Stimulated activated effector memory CD8-positive, alpha-beta T cell treated with anti-CD3 and anti-CD28 coated beads, Interleukin-12 subunit alpha, Interleukin-12 subunit beta, amount 100 ng/mL, for 72 hours (primary cell): Measurements from ENCODE around the gene INTS2.
"Not testable (repeated sequence)": the region's sequence is repeated elsewhere in the genome, so short reads cannot be mapped to it uniquely, and the experiment has no call there.

ENCODE experiments used
- ATAC-seq: fragments of 150-1000 bp; cut with Tn5 transposase; 2 replicates; pipeline ENCODE4 v1.10.0; 2021
- DNase-seq, 2 donors: peaks; one replicate each; pipeline ENCODE4 v3.0.0; 2021 to 2022; ENCODE audit warnings: low spot score in 2 of 2
- H3K27ac Mint-ChIP-seq: one replicate; pipeline ENCODE4 v1.8.0; 2022; ENCODE audit warnings: mild to moderate bottlenecking, mixed read lengths
- H3K36me3 Mint-ChIP-seq: one replicate; pipeline ENCODE4 v1.8.0; 2022; ENCODE audit warnings: mild to moderate bottlenecking, mixed read lengths
- H3K4me1 Mint-ChIP-seq: one replicate; pipeline ENCODE4 v1.8.0; 2022; ENCODE audit warnings: mixed read lengths
- H3K4me3 Mint-ChIP-seq: one replicate; pipeline ENCODE4 v1.8.0; 2022; ENCODE audit warnings: mild to moderate bottlenecking, mixed read lengths
- H3K9me3 Mint-ChIP-seq: one replicate; pipeline ENCODE4 v1.8.0; 2022; ENCODE audit warnings: mixed read lengths

Gene INTS2

GRCh38 chr17:61826866-61827265, 100.9 kb downstream of the INTS2 start:
- not testable (repeated sequence) for H3K9me3 Mint-ChIP-seq, H3K4me3 Mint-ChIP-seq, ATAC-seq, H3K4me1 Mint-ChIP-seq, DNase-seq, H3K36me3 Mint-ChIP-seq, H3K27ac Mint-ChIP-seq

- not testable (repeated sequence) for H3K36me3 Mint-ChIP-seq
Measured at GRCh38 chr17:61826198-61826597, 101.6 kb downstream of the INTS2 start.

GRCh38 chr17:61825448-61826137, 102.2 kb downstream of the INTS2 start:
- Mint-ChIP-seq H3K36me3 (no peaks in the 10 kb centered on the region), H3K27ac (no peak overlapping the region), H3K9me3 (no peaks in the 10 kb centered on the region), H3K4me1 (peaks cover 6% of the 10 kb centered on the region), H3K4me3 (no peak overlapping the region)
- ATAC-seq, result no peak
- DNase-seq, result no peak

More at GRCh38 chr17:61826198-61826597, 101.6 kb downstream of the INTS2 start:
- DNase-seq, H3K4me3 Mint-ChIP-seq, H3K9me3 Mint-ChIP-seq, ATAC-seq, H3K4me1 Mint-ChIP-seq, H3K27ac Mint-ChIP-seq: not testable (repeated sequence)

- Mint-ChIP-seq H3K4me3 (no peak overlapping the region), H3K27ac (no peak overlapping the region), H3K9me3 (no peaks in the 10 kb centered on the region), H3K4me1 (peaks cover 6% of the 10 kb centered on the region), H3K36me3 (no peaks in the 10 kb centered on the region)
- DNase-seq, result no peak
- ATAC-seq, result peak; percentile 34
Measured at GRCh38 chr17:61822326-61823285, 105.2 kb downstream of the INTS2 start.

GRCh38 chr17:61821655-61822054, 106.1 kb downstream of the INTS2 start:
- H3K36me3 Mint-ChIP-seq, result no peaks in the 10 kb centered on the region
- no peak overlapping the region for H3K4me3 Mint-ChIP-seq
- ATAC-seq (no peak), DNase-seq (no peak)
- H3K4me1 Mint-ChIP-seq, result peaks cover 8% of the 10 kb centered on the region
- no peaks in the 10 kb centered on the region for H3K9me3 Mint-ChIP-seq
- H3K27ac Mint-ChIP-seq, result no peak overlapping the region

- not testable (repeated sequence) for H3K27ac Mint-ChIP-seq, H3K9me3 Mint-ChIP-seq, DNase-seq, ATAC-seq, H3K36me3 Mint-ChIP-seq, H3K4me3 Mint-ChIP-seq
- peaks cover 12% of the 10 kb centered on the region for H3K4me1 Mint-ChIP-seq
Measured at GRCh38 chr17:61819265-61819664, 108.5 kb downstream of the INTS2 start.

GRCh38 chr17:61818225-61818624, 109.6 kb downstream of the INTS2 start:
- no peak overlapping the region for H3K27ac Mint-ChIP-seq
- ATAC-seq (peak; percentile 8), DNase-seq (no peak)
- H3K36me3 Mint-ChIP-seq, result no peaks in the 10 kb centered on the region
- H3K9me3 Mint-ChIP-seq, result no peaks in the 10 kb centered on the region
- no peak overlapping the region for H3K4me3 Mint-ChIP-seq
- H3K4me1 Mint-ChIP-seq, result peaks cover 12% of the 10 kb centered on the region

- H3K4me1 Mint-ChIP-seq, result peaks cover 9% of the 10 kb centered on the region
- DNase-seq (no peak), ATAC-seq (no peak)
- H3K27ac Mint-ChIP-seq, result no peak overlapping the region
- no peak overlapping the region for H3K4me3 Mint-ChIP-seq
- H3K36me3 Mint-ChIP-seq, result no peaks in the 10 kb centered on the region
- H3K9me3 Mint-ChIP-seq, result no peaks in the 10 kb centered on the region
Measured at GRCh38 chr17:61817452-61817851, 110.3 kb downstream of the INTS2 start.

GRCh38 chr17:61816538-61816937, 111.2 kb downstream of the INTS2 start:
- H3K4me1 Mint-ChIP-seq, result peaks cover 6% of the 10 kb centered on the region
- no peak for DNase-seq
- H3K4me3 Mint-ChIP-seq, result no peak overlapping the region
- H3K9me3 Mint-ChIP-seq, result no peaks in the 10 kb centered on the region
- ATAC-seq, result no peak
- H3K27ac Mint-ChIP-seq, result no peak overlapping the region
- no peaks in the 10 kb centered on the region for H3K36me3 Mint-ChIP-seq

- no peaks in the 10 kb centered on the region for H3K9me3 Mint-ChIP-seq
- H3K4me1 Mint-ChIP-seq, result peaks cover 6% of the 10 kb centered on the region
- DNase-seq, result no peak
- H3K4me3 Mint-ChIP-seq, result no peak overlapping the region
- ATAC-seq, result no peak
- H3K36me3 Mint-ChIP-seq, result no peaks in the 10 kb centered on the region
- no peak overlapping the region for H3K27ac Mint-ChIP-seq
Measured at GRCh38 chr17:61815863-61816503, 111.8 kb downstream of the INTS2 start.
